Astrocyte of the hippocampus (primary cell): ENCODE results near the gene NR0B1.
A peak's percentile ranks its signal among the peaks of the same experiment; 100 is the strongest.

ENCODE experiments used
- DNase-seq: peaks from one replicate; pipeline ENCODE4 v3.0.0; 2011; ENCODE audit warnings: low read depth, low spot score

Gene NR0B1, protein sequence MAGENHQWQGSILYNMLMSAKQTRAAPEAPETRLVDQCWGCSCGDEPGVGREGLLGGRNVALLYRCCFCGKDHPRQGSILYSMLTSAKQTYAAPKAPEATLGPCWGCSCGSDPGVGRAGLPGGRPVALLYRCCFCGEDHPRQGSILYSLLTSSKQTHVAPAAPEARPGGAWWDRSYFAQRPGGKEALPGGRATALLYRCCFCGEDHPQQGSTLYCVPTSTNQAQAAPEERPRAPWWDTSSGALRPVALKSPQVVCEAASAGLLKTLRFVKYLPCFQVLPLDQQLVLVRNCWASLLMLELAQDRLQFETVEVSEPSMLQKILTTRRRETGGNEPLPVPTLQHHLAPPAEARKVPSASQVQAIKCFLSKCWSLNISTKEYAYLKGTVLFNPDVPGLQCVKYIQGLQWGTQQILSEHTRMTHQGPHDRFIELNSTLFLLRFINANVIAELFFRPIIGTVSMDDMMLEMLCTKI

DNA sequence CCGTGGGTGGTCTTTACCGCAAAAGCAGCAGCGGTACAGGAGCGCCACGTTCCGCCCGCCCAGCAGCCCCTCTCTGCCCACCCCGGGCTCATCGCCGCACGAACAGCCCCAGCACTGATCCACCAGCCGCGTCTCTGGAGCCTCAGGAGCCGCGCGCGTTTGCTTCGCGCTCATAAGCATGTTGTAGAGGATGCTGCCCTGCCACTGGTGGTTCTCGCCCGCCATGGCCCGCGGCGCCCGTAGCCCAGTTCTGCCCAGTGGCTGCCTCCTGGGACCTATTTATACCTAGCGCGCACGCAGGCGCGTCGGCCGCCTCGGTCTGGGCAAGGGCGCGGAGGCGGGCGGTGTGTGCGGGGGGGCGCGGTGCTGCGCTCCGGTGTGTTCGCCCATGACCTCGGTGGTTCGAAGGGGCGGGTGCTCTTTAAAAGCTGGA is at the start of gene NR0B1:
NR0B1 (minus strand) TSS at position 252 of the 433 bp plus-strand sequence; CDS start at position 225, 27 bp downstream.
- peak; percentile 29 for DNase-seq

DNA sequence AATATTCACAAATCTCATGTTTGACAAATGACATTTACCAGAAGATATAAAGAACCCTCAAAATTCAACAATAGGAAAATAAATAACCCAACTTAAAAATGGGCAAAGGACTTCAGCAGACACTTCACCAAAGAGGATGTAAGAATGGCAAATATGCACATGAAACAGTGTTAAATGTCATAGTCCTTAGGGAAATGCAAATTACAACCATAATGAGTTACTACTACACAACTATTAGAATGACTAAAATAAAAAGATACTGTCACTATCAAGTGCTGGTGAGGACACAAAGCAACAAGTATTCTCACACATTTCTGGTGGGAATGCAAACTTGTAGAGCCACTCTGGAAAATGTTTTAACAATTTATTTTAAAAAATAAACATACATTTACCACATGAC is 40.8 kb upstream of the NR0B1 start:
- no peak for DNase-seq

DNA sequence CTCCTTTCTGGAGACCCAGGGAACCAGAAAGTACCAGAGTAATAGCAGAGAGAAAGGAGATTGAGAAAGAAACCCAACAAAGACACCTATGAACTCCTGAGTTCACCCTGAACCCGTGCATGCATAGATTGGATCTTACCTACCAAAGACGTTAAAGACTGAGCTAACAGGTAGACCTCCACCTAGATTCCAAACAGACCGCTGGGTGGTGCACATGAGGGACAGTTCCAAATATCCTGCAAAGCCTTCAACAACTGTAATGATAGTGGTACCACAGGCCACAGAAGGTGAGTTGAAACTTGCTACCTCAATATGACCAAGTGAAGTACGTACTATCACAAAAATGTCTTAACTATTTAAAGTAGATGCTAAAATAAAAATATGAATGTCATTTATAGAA is 34.0 kb upstream of the NR0B1 start:
- no peak for DNase-seq

DNA sequence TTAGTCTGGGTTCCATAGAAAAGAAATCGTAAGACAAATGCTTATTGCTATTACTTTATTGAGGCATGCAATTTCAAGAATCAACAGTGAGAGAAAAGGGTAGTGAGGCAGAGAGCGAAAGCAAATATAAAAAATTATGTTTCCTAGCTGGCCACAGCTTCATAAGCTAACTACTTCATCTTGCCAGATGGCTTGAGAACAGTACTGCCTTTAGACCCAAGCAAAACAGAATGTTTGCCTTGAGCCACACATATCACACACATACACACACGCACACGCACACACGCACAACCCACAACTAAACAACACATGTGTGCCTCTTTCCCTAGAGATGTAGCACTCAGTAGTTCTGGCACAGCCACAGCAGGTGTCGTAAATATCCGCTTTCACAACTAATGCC is 31.6 kb upstream of the NR0B1 start:
- no peak for DNase-seq

DNA sequence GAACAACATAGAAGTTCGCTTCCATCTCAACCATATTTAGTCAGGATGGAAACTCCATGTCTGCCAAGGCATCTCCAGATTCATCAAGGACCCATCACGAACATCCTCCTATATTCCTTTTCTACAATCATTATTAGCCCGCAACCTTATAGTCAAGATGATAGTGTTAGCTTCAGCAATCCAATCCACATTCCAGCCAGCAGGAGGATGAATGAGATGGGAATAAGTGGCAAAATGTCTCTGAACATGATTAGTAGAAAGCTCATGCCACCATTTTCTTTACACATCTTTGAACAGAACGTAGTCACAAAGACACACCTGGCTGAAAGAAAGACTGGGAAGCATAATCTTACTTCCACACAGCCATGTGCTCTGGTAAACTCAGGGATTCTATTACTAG is 18.6 kb upstream of the NR0B1 start:
- no peak for DNase-seq

DNA sequence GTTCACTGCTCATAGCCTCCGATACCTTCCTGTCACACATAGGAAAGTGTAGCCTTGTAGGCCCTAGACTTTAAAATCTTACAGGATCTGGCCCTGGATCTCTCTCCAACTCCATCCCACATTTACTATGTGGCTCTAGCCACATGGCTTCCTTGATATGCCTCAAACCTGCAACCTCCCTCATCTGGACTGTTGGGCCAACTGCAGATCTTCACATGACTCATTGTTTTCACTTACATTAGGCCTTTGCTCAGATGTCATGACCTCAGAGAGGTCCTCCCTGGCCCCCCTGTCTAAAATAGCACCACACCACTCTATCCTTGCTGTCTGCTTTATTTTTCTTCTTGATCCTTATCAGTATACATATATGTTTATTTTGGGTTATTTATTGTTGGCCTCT is 8.1 kb upstream of the NR0B1 start:
- no peak for DNase-seq

DNA sequence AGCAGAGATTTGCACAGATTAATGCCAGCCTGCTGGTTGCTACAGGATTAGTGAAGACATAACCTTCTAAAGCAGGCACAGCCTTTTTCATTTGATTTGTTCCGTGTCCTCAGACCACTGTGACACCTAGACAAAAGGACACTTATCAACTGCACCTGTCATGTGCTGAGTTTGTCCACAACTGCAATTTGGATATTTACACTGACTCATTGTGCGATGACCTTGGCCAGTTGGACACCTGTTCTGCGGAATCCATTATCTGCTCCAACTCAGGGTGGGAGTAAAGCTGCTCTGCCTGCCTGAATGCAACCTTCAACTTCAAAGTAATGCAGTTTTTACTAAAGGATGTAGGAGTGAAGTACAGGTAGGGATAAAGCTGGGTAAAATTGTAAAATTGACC is 4.1 kb upstream of the NR0B1 start:
- no peak for DNase-seq

DNA sequence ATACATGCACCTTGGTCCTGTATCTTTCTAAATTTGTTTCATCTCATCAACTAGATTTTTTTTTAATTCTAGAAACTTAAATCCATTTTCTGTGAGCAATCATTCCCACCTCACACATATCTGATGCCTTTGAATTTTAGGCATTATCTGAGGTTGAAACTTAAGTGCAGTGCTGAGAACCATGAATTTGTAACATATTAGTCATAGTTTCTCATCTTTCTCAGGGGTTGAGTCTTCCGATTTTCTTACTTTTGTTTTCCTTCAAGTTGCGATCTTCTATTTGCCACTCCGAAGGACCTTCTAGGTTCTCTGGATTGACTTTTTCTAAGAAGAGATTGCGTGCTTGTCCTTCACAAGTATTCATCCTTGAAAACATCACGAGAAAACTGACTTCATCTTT is 3.7 kb upstream of the NR0B1 start:
- no peak for DNase-seq

DNA sequence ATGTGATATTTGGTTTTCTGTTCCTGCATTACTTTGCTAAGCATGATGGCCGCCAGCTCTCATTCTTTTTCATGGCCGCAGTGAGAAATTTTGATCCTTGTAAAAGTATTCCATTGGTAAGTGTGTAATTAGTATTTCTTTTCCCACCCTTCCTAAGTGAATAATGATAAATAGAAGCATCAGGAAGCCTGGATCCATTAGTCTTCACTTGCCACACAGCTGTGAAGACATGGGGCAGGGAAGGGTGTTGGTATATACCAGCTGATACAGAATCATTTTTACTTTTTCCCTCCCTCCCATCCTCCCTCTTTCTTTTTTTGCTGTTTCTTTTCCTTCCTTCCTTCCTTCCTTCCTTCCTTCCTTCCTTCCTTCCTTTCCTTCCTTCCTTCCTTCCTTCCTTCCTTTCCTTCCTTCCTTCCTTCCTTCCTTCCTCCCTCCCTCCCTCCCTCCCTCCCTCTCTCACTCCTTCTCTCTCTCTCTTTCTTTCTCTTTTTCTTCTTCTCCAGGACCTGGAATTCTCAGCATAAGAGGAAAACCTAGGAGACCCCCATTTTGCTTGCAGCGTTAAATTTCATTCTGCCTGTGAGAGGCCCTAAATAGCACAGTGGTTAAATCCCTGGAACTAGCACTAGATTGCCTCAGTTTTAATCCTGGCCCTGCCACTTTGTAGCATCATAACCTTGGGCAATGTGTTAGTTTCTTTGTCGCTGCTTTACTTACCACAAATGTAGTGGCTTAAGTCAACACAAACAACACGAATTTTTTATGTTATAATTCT is 1.4 kb upstream of the NR0B1 start:
- DNase-seq = no peak

DNA sequence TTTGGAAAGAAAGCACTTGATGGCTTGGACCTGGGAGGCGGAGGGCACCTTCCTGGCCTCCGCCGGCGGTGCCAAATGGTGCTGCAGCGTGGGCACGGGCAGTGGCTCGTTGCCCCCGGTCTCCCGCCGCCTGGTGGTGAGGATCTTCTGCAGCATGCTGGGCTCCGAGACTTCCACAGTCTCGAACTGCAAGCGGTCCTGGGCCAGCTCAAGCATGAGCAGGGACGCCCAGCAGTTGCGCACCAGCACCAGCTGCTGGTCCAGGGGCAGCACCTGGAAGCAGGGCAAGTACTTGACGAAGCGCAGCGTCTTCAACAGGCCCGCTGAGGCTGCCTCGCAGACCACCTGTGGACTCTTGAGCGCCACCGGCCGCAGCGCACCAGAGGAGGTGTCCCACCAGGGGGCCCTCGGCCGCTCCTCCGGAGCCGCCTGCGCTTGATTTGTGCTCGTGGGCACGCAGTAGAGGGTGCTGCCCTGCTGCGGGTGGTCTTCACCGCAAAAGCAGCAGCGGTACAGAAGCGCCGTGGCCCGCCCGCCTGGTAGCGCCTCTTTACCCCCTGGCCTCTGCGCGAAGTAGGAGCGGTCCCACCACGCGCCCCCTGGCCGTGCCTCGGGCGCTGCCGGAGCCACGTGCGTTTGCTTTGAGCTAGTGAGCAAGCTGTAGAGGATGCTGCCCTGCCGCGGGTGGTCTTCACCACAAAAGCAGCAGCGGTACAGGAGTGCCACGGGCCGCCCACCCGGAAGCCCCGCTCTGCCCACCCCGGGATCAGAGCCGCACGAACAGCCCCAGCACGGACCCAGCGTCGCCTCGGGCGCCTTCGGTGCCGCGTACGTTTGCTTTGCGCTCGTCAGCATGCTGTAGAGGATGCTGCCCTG is 689 bp downstream of the NR0B1 start:
- peak; percentile 30 for DNase-seq

DNA sequence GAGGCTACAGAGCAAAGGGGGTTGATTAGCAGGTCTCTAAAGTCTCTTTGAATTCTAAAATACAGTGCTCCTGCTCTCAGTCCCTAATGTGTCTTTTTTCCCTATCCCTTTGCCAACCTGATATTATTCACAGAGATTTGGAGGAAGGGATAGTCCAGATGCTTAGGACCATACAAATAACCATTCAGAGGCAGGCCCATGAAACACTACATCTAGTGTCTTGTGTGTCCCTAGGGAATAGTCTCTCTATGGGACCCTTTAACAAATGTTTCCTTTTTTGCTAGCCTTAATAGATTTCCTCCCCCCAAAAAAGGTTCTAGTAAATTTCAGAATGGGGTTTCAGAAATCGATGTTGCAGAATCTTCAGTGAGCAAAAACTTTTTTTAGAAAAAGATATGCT is 1.7 kb downstream of the NR0B1 start:
- no peak for DNase-seq

DNA sequence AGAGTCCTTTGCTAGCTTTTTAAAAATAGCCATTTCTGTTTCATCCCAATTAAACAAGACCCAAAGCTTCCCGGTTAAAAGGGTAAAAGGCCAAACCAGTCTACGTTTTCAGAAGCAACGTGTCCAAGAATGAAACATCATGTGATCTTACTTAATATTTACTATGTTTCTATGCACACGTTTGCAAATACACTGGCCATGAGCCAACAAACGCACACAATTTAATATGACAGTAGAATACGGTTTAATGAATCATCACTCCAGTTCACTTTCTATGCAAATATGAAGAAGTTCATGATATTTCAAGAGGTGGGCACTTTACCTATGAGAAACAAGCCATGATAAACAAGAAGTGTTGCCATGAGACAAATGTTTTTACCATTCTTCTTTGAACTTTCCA is 4.3 kb downstream of the NR0B1 start:
- no peak for DNase-seq

DNA sequence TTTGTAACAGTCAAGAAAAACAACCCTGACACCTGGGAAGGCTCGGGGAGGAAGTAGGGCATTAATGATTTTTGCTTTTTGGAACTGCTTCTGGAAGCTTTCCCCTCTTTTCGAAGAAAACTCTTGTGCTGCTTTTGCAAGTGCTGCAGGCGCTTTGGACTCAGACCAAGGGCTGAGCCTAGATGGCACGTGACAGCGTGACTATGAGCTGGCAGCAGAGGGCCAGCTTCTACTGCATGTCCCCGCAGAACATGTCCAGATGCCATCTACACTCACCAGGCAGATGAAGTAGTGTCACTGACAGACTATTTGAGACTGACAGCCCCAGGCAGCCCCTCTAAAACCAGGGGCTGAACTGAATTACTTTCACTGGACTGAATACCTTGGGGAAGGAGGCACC is 6.2 kb downstream of the NR0B1 start:
- peak; percentile 30 for DNase-seq

DNA sequence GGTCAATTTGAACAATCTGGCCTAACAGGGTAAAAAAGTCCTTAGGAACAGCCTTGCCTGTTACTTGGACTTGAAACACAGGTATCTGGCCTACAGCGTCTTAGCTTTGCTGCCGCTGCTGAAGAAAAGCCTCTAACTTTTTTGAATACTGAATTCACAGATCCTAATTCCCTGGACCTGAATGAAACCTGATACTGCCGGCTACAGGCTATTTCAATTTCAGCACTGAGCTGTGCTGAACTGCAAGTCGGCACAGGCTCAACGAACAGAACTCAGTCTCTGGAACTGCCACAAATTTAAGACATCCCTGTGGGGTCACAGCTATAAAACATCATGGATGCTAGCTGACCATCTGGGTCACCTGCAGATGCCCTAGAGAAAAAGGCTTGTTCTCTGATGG is 7.2 kb downstream of the NR0B1 start:
- peak; percentile 50 for DNase-seq

DNA sequence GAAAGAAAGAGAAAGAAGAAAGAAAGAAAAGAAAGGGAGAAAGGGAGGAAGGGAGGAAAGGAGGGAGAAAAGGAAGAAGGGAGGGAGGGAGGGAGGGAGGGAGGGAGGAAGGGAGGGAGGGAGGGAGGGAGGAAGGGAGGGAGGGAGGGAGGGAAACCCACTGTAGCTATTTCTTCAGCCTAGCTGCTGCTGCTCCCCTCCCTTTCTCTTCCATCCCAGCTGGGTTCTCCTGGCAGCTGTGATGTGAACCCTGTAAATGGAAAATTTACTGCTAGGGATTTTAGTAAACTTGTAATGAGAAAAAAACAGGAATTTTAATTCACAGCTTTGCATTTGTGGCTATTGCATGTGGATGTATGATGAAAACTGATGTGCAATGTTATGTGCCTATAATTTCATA is 8.0 kb downstream of the NR0B1 start:
- DNase-seq = no peak

DNA sequence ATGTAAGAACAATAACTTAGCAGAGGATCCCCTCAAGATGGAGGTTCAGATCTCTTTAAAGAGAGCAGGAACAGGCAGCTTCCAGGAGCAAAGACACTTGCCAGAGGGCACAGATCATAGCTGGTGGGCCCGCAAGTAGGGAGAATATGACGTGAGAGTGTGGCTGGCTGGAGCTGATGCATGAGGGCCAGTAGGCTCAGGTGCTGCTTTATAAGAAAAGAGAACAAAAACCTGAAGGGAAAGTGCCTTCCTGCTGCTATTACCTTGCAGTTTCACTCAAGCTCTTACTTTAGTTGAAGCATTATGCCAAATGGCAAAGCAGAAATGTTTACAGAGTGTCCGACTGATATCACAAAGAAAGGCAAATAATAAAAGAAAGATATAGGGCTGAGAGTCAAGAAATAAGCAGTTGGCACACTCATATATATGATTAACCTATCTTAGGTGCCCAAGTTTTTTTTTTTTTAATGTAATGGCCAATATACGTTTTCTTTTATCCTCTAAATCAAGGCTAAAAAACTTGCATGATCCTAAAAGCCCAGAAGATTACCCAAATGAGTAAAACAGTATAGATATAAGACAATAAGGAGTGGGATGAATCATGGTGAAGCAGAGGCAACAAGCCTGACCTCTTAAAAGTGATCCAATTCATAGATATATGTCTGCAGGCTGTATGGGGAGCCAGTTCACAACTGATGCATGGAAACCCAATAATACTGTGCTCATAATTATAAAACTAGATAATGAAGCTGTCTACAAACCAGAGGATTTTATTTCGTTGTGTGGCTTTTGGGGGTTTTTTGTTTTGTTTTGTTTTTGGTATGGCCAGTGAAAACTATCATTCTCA is 12.6 kb downstream of the NR0B1 start:
- no peak for DNase-seq

DNA sequence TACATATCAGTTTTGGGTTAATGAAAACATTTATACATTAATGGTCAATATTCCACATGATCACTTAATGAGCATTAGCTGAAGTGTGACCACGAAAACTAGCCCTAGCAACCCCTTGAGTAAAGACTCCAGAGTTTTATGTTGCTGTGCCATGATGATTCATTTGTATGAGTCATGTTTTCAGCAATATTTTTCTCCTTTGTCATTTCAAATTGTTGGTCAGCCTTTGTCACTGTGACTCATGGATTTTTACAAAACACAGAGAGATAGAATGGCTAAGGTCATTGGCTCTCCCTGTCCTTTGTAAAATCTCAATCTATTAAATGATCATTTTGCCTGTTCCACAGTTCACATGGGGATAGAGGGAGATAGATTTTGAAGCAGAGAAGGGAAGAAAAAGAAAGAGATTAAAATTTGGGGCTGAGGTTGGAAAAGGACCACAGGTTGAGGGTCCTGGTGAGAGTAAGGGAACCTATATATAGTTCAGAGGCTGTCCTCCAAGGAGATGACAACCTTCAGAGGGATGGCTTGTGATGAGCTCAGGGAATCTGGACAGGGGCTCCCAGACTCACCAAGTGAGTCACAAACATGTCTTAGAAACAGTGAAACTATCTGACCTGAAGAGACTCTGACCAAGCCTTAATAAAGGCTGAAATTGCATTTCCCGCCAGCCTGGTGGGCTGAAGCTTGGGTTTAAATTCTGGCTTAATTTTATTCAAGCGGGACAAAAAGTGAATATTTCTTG is 25.6 kb downstream of the NR0B1 start:
- DNase-seq = peak; percentile 81

DNA sequence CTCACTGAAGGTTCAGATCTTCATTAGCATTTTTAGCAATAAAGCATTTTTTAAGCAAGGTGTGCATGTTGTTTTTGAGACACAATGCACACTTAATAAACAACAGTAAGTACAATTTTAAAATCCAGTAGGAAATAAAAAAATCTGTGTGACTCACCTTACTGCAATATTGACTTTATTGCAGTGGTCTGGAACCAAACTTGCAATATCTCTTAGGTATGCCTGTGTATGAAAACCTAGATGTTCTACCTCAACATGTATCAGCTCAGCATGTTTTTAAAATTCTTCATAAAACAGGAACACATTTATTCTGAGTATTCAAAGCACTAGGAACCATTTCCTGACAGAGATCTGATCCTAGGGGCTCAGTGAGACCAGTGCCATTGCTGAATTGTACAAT is 26.7 kb downstream of the NR0B1 start:
- no peak for DNase-seq

DNA sequence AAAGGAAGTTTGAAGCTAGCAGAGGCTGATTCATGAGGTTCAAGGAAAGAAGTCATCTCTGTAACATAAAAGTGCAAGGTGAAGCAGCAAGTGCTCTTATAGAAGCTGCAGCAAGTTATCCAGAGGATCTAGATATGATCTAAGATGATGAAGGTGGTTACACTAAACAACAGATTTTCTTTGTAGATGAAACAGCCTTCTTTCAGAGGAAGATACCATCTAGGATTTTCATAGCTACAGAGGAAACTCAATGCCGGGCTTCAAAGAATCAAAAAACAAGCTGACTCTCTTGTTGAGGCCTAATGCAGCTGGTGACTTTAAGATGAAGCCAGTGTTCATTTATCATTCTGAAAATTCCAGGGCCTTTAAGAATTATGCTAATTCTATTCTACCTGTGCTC is 28.8 kb downstream of the NR0B1 start:
- DNase-seq = no peak

DNA sequence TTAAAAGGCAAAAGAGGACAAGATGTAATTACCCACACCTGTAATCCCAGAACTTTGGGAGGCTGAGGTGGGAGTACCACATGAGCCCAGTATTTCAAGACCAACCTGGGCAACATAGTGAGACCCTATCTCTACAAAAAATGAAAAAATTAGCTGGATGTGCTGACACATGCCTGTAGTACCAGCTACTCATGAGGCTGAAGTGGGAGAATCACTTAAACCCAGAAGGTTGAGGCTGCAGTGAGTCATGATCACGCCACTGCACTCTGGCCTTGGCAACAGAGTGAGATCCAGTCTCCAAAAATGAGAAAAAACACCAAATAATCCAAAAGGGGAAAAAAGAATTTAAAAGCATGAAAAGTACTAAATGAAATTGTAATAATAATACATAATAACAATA is 30.8 kb downstream of the NR0B1 start:
- DNase-seq = peak; percentile 6
